Measurements from ENCODE around the gene EPM2AIP1. TPM values are rescaled to one million over a fixed set of nuclear protein-coding genes. Genes with fewer than 3 reads are reported as not detected.
A peak's percentile ranks its signal among the peaks of the same experiment; 100 is the strongest.
"Not testable (repeated sequence)": the region's sequence is repeated elsewhere in the genome, so short reads cannot be mapped to it uniquely, and the experiment has no call there.

EPM2AIP1 gene
- 27.4 TPM for polyA plus RNA-seq (2013, experiment 1 of 4)
- polyA plus RNA-seq (2013, experiment 2 of 4): 26.8 TPM
- polyA plus RNA-seq (2013, experiment 3 of 4): 21.5 TPM
- polyA plus RNA-seq (2013, experiment 4 of 4): 21.3 TPM

GRCh38 chr3:36992806-36993325 is at the start of gene EPM2AIP1:
TSS of gene EPM2AIP1 (minus strand) at chr3:36993131. CDS start at chr3:36993077, 54 bp downstream.
- 0% methylated on average over 48 of the region's 48 CpGs for WGBS, 2 experiments
- peak within 1 kb of the TSS; percentile 96 for H3K4me3 ChIP-seq (ENCODE audit: insufficient read depth, low read depth, low read length)
- H3K27ac ChIP-seq (ENCODE audit: insufficient read depth, low read depth, low read length, poor library complexity, severe bottlenecking): peak within 1 kb of the TSS; percentile 98
- H3K36me3 ChIP-seq (ENCODE audit: control insufficient read depth, insufficient read depth, low read length): peaks cover 5% of the 10 kb centered on the region
- H3K27me3 ChIP-seq (ENCODE audit: control insufficient read depth, insufficient read depth, low read length, poor library complexity, severe bottlenecking): no peaks in the 10 kb centered on the region
- H3K9me3 ChIP-seq (ENCODE audit: control insufficient read depth, low read length): no peaks in the 10 kb centered on the region
- H3K4me1 ChIP-seq (ENCODE audit: control insufficient read depth, insufficient read depth, low read length): peaks cover 26% of the 10 kb centered on the region

- not testable (repeated sequence) for H3K4me1 ChIP-seq (ENCODE audit: control insufficient read depth, insufficient read depth, low read length); H3K4me3 ChIP-seq (ENCODE audit: insufficient read depth, low read depth, low read length); H3K9me3 ChIP-seq (ENCODE audit: control insufficient read depth, low read length); H3K27me3 ChIP-seq (ENCODE audit: control insufficient read depth, insufficient read depth, low read length, poor library complexity, severe bottlenecking); H3K27ac ChIP-seq (ENCODE audit: insufficient read depth, low read depth, low read length, poor library complexity, severe bottlenecking)
- 90 to 98% methylated on average over 3 of the region's 3 CpGs for WGBS, 2 experiments
- H3K36me3 ChIP-seq (ENCODE audit: control insufficient read depth, insufficient read depth, low read length): peaks cover 20% of the 10 kb centered on the region
Measured at GRCh38 chr3:37042712-37043111, 49.8 kb upstream of the EPM2AIP1 start.

GRCh38 chr3:37041546-37042195 is 48.7 kb upstream of the EPM2AIP1 start:
- H3K27ac ChIP-seq (ENCODE audit: insufficient read depth, low read depth, low read length, poor library complexity, severe bottlenecking): no peak overlapping the region
- WGBS, 2 experiments: 96 to 100% methylated on average over 1 of the region's 1 CpG
- no peak overlapping the region for H3K4me3 ChIP-seq (ENCODE audit: insufficient read depth, low read depth, low read length)
- no peaks in the 10 kb centered on the region for H3K4me1 ChIP-seq (ENCODE audit: control insufficient read depth, insufficient read depth, low read length)
- H3K27me3 ChIP-seq (ENCODE audit: control insufficient read depth, insufficient read depth, low read length, poor library complexity, severe bottlenecking): no peaks in the 10 kb centered on the region
- H3K9me3 ChIP-seq (ENCODE audit: control insufficient read depth, low read length): no peaks in the 10 kb centered on the region
- peaks cover 26% of the 10 kb centered on the region for H3K36me3 ChIP-seq (ENCODE audit: control insufficient read depth, insufficient read depth, low read length)

- no peak overlapping the region for H3K27ac ChIP-seq (ENCODE audit: insufficient read depth, low read depth, low read length, poor library complexity, severe bottlenecking)
- H3K4me1 ChIP-seq (ENCODE audit: control insufficient read depth, insufficient read depth, low read length): no peaks in the 10 kb centered on the region
- H3K27me3 ChIP-seq (ENCODE audit: control insufficient read depth, insufficient read depth, low read length, poor library complexity, severe bottlenecking): no peaks in the 10 kb centered on the region
- H3K36me3 ChIP-seq (ENCODE audit: control insufficient read depth, insufficient read depth, low read length): peaks cover 37% of the 10 kb centered on the region
- no peaks in the 10 kb centered on the region for H3K9me3 ChIP-seq (ENCODE audit: control insufficient read depth, low read length)
- no peak overlapping the region for H3K4me3 ChIP-seq (ENCODE audit: insufficient read depth, low read depth, low read length)
- WGBS, 2 experiments: 92 to 94% methylated on average over 1 of the region's 1 CpG
Measured at GRCh38 chr3:37040231-37040630, 47.3 kb upstream of the EPM2AIP1 start.

DNA sequence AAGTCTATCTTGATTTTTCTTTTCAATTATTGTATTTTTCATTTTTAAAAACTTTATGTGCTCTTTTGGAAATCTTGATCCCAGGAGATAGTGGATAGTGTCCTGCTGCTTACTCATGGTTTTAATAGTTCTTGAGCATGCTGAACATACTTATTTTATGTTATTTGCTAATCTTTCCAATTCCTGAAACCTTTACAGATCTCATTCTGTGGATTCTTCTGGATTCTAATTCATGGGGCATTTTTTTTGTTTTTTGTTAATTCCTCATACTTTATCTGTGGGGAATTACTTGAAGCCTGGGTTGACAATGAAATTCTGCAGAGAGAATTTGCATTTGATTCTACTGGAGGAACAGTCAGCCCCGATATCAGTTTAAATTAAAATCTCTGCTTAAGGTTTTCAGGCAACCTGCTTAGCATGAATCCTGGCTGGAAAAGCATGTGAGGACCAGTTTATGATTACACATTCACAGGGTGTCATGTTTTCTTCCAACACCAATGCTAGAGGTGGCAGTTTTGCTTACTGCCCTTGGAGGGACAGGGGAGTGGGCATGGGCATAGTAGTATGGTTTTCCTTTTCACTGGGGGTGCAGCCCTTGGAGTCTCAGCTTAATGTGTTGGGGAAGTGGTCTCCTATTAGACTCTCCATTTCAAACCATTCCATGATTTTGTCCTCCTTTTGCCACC is 46.4 kb upstream of the EPM2AIP1 start:
- H3K36me3 ChIP-seq (ENCODE audit: control insufficient read depth, insufficient read depth, low read length): peaks cover 43% of the 10 kb centered on the region
- H3K27ac ChIP-seq (ENCODE audit: insufficient read depth, low read depth, low read length, poor library complexity, severe bottlenecking): no peak overlapping the region
- H3K4me1 ChIP-seq (ENCODE audit: control insufficient read depth, insufficient read depth, low read length): no peaks in the 10 kb centered on the region
- H3K4me3 ChIP-seq (ENCODE audit: insufficient read depth, low read depth, low read length): no peak overlapping the region
- WGBS, 2 experiments: 95 to 100% methylated on average over 1 of the region's 1 CpG
- no peaks in the 10 kb centered on the region for H3K9me3 ChIP-seq (ENCODE audit: control insufficient read depth, low read length)
- no peaks in the 10 kb centered on the region for H3K27me3 ChIP-seq (ENCODE audit: control insufficient read depth, insufficient read depth, low read length, poor library complexity, severe bottlenecking)

- WGBS, 2 experiments: 92 to 100% methylated on average over 3 of the region's 3 CpGs
- Histone ChIP-seq H3K4me3 (ENCODE audit: insufficient read depth, low read depth, low read length) (no peak overlapping the region), H3K27me3 (ENCODE audit: control insufficient read depth, insufficient read depth, low read length, poor library complexity, severe bottlenecking) (no peaks in the 10 kb centered on the region), H3K9me3 (ENCODE audit: control insufficient read depth, low read length) (no peaks in the 10 kb centered on the region), H3K36me3 (ENCODE audit: control insufficient read depth, insufficient read depth, low read length) (peaks cover 47% of the 10 kb centered on the region), H3K27ac (ENCODE audit: insufficient read depth, low read depth, low read length, poor library complexity, severe bottlenecking) (no peak overlapping the region), H3K4me1 (ENCODE audit: control insufficient read depth, insufficient read depth, low read length) (no peaks in the 10 kb centered on the region)
Measured at GRCh38 chr3:37037352-37037751, 44.4 kb upstream of the EPM2AIP1 start.

GRCh38 chr3:37032961-37033360 is 40.0 kb upstream of the EPM2AIP1 start:
- Histone ChIP-seq H3K4me1 (ENCODE audit: control insufficient read depth, insufficient read depth, low read length) (no peaks in the 10 kb centered on the region), H3K27me3 (ENCODE audit: control insufficient read depth, insufficient read depth, low read length, poor library complexity, severe bottlenecking) (no peaks in the 10 kb centered on the region), H3K9me3 (ENCODE audit: control insufficient read depth, low read length) (no peaks in the 10 kb centered on the region), H3K27ac (ENCODE audit: insufficient read depth, low read depth, low read length, poor library complexity, severe bottlenecking) (no peak overlapping the region), H3K4me3 (ENCODE audit: insufficient read depth, low read depth, low read length) (no peak overlapping the region), H3K36me3 (ENCODE audit: control insufficient read depth, insufficient read depth, low read length) (peaks cover 56% of the 10 kb centered on the region)
- 93 to 97% methylated on average over 10 of the region's 10 CpGs for WGBS, 2 experiments

GRCh38 chr3:37031096-37031682 is 38.3 kb upstream of the EPM2AIP1 start:
- H3K36me3 ChIP-seq (ENCODE audit: control insufficient read depth, insufficient read depth, low read length): peaks cover 48% of the 10 kb centered on the region
- no peaks in the 10 kb centered on the region for H3K4me1 ChIP-seq (ENCODE audit: control insufficient read depth, insufficient read depth, low read length)
- H3K27me3 ChIP-seq (ENCODE audit: control insufficient read depth, insufficient read depth, low read length, poor library complexity, severe bottlenecking): no peaks in the 10 kb centered on the region
- H3K4me3 ChIP-seq (ENCODE audit: insufficient read depth, low read depth, low read length): no peak overlapping the region
- 88 to 93% methylated on average over 7 of the region's 7 CpGs for WGBS, 2 experiments
- no peak overlapping the region for H3K27ac ChIP-seq (ENCODE audit: insufficient read depth, low read depth, low read length, poor library complexity, severe bottlenecking)
- no peaks in the 10 kb centered on the region for H3K9me3 ChIP-seq (ENCODE audit: control insufficient read depth, low read length)

DNA sequence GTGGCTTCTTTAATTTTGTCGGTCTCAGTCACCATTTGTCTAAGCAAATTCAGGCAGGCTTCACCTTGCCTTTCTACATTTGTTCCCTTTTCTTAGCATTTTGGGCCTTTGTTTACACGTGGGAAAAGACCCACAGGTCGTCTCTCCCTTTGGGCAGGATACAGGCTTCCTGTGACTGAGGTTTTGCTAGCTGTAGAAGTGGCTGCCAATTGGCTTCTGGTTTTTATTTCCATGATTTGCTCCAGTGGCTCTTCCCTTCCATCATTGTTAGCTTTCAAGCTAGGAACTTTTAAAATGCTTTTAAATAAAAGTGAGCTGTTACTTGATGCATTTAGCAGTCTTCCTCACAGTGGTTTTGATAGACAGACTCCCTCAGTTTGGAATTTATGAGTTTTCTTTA is 37.7 kb upstream of the EPM2AIP1 start:
- H3K9me3 ChIP-seq (ENCODE audit: control insufficient read depth, low read length): no peaks in the 10 kb centered on the region
- no peaks in the 10 kb centered on the region for H3K4me1 ChIP-seq (ENCODE audit: control insufficient read depth, insufficient read depth, low read length)
- WGBS, 2 experiments: 90% methylated on average over 3 of the region's 3 CpGs
- H3K27me3 ChIP-seq (ENCODE audit: control insufficient read depth, insufficient read depth, low read length, poor library complexity, severe bottlenecking): no peaks in the 10 kb centered on the region
- peaks cover 42% of the 10 kb centered on the region for H3K36me3 ChIP-seq (ENCODE audit: control insufficient read depth, insufficient read depth, low read length)
- H3K27ac ChIP-seq (ENCODE audit: insufficient read depth, low read depth, low read length, poor library complexity, severe bottlenecking): no peak overlapping the region
- no peak overlapping the region for H3K4me3 ChIP-seq (ENCODE audit: insufficient read depth, low read depth, low read length)

GRCh38 chr3:37029516-37030163 is 36.7 kb upstream of the EPM2AIP1 start:
- Histone ChIP-seq H3K4me1 (ENCODE audit: control insufficient read depth, insufficient read depth, low read length) (no peaks in the 10 kb centered on the region), H3K4me3 (ENCODE audit: insufficient read depth, low read depth, low read length) (no peak overlapping the region), H3K27me3 (ENCODE audit: control insufficient read depth, insufficient read depth, low read length, poor library complexity, severe bottlenecking) (no peaks in the 10 kb centered on the region), H3K27ac (ENCODE audit: insufficient read depth, low read depth, low read length, poor library complexity, severe bottlenecking) (no peak overlapping the region), H3K36me3 (ENCODE audit: control insufficient read depth, insufficient read depth, low read length) (peaks cover 34% of the 10 kb centered on the region), H3K9me3 (ENCODE audit: control insufficient read depth, low read length) (no peaks in the 10 kb centered on the region)

All from ectodermal cell (in vitro differentiated cells).